ENCODE data around the gene PLB1.
A peak's percentile ranks its signal among the peaks of the same experiment; 100 is the strongest.

PLB1 gene

GRCh38 chr2:28615706-28616105 lies 119.8 kb downstream of the PLB1 start:
- Histone ChIP-seq H3K4me1 (ENCODE audit: control insufficient read depth, insufficient read depth, low read length, poor library complexity, severe bottlenecking) (peaks cover 23% of the 10 kb centered on the region), H3K4me3 (ENCODE audit: extremely low read depth, insufficient read depth, low read length, poor library complexity, severe bottlenecking) (no peak overlapping the region), H3K36me3 (ENCODE audit: control insufficient read depth, insufficient read depth, low read length) (no peaks in the 10 kb centered on the region), H3K9me3 (ENCODE audit: control insufficient read depth, low read length) (no peaks in the 10 kb centered on the region), H3K27ac (ENCODE audit: low read depth, low read length, severe bottlenecking) (no peak overlapping the region)
- WGBS, 2 experiments (ENCODE audit: insufficient coverage in 2 of 2) = 92 to 100% methylated on average over 3 to 5 of the region's 6 CpGs

DNA sequence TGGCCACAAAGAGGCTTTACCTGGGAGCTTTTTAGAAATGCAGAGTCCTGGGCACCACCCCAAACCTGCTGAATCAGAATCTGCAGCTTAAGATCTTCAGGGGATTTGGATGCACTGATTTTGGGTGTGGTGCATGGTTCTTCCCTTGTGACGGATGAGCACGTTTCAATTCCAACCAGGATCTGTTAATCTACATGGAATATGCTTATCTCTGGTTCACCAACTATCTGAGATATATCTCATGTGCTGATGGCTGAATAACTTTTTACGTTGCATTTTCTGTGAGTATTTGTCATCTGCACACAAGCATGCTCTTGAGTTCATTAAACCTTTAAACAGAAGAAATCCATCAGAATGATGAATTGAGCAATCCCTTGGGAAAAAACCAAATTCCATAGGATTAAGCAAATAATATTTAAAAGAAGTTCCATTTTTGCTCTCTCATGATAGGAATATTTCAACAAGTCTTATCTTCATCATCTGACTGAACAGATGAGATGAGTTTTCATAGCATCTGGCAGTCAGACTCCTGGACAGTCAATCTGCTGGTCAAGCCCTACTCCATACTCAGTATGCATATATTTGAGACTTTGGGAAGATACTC lies 120.6 kb downstream of the PLB1 start:
- Histone ChIP-seq H3K9me3 (ENCODE audit: control insufficient read depth, low read length) (no peaks in the 10 kb centered on the region), H3K4me1 (ENCODE audit: control insufficient read depth, insufficient read depth, low read length, poor library complexity, severe bottlenecking) (peaks cover 24% of the 10 kb centered on the region), H3K27ac (ENCODE audit: low read depth, low read length, severe bottlenecking) (no peak overlapping the region), H3K36me3 (ENCODE audit: control insufficient read depth, insufficient read depth, low read length) (no peaks in the 10 kb centered on the region), H3K4me3 (ENCODE audit: extremely low read depth, insufficient read depth, low read length, poor library complexity, severe bottlenecking) (no peak overlapping the region)
- WGBS, 2 experiments (ENCODE audit: insufficient coverage in 2 of 2) = 94 to 100% methylated on average over 2 of the region's 3 CpGs

DNA sequence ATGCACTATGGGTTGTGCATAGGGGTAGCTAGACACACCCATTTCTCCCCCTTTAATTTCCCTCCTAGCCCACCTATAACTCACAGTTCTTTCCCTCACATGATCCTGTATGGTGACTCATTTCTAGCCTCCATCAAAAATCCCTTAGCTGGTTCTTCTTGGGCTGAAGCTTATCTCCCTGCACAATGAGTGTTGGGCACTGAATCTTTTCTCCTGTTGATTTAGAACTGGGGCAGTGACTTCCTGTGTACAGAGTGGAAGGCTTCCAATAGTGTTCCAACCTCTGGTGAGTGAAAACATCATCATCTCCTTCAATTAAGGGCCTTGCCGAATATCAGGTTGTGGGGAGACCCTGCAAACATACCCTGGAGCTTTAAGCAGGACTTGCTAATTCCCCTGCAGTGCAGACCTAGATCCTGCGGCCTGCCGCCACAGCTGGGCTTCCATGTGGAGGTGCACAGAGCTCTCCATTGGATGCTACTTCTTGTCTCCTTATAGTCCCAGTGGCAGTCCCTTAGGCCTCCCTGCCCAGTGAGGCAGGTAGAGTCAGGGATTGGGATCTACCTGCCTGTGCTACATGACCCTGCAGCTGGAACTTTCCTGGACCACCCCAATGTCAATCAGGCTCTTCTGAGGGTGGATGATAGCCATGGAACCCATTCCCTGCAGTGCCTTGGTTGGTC lies 121.8 kb downstream of the PLB1 start:
- no peaks in the 10 kb centered on the region for H3K9me3 ChIP-seq (ENCODE audit: control insufficient read depth, low read length)
- no peak overlapping the region for H3K4me3 ChIP-seq (ENCODE audit: extremely low read depth, insufficient read depth, low read length, poor library complexity, severe bottlenecking)
- peaks cover 31% of the 10 kb centered on the region for H3K4me1 ChIP-seq (ENCODE audit: control insufficient read depth, insufficient read depth, low read length, poor library complexity, severe bottlenecking)
- no peak overlapping the region for H3K27ac ChIP-seq (ENCODE audit: low read depth, low read length, severe bottlenecking)
- WGBS, 2 experiments (ENCODE audit: insufficient coverage in 2 of 2) = 95 to 97% methylated on average over 3 of the region's 3 CpGs
- no peaks in the 10 kb centered on the region for H3K36me3 ChIP-seq (ENCODE audit: control insufficient read depth, insufficient read depth, low read length)

DNA sequence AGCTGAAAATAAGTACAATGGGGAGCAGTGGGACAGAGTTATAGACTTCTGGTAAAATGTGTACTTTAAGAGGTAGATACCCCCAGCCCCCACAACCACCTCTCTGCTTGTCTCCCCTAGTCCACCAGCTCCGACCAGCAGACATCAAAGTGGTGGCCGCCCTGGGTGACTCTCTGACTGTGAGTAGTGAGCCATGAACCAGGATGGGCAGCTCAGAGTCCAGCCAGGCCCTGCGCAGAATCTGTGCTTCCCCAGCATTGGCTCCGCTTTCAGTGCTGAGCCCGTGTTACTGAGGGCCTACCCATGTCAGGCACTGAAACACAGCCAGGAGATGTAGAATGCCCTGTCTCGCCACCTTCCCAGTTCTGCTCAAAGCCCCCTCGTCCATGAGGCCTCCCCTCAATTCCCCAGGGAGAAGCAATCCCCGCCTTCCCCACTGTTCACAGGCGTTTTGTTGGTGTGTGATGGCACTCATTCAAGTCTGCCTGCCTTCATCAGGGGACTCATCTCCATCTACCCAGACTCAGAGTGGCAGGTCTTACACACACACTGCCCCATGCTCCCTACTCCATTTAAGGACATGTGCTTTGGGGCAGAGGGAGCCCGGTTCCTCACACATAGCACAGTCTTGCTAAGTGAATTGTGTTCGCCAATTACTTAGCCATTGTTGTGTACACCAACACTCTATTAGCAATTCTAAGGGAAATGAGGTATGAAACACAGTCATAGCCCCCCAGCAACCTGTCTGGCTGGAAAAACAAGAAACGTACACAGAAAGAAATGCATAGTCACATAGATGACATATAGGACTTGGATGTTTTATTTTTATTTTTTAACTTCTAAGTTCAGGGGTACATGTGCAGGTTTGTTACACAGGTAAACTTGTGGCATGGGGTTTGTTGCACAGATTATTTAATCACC lies 122.6 kb downstream of the PLB1 start:
- Histone ChIP-seq H3K36me3 (ENCODE audit: control insufficient read depth, insufficient read depth, low read length) (no peaks in the 10 kb centered on the region), H3K4me3 (ENCODE audit: extremely low read depth, insufficient read depth, low read length, poor library complexity, severe bottlenecking) (no peak overlapping the region), H3K27ac (ENCODE audit: low read depth, low read length, severe bottlenecking) (no peak overlapping the region), H3K4me1 (ENCODE audit: control insufficient read depth, insufficient read depth, low read length, poor library complexity, severe bottlenecking) (peaks cover 25% of the 10 kb centered on the region), H3K9me3 (ENCODE audit: control insufficient read depth, low read length) (no peaks in the 10 kb centered on the region)
- 91% methylated on average over 6 to 11 of the region's 12 CpGs for WGBS, 2 experiments (ENCODE audit: insufficient coverage in 2 of 2)

GRCh38 chr2:28619213-28620196 lies 123.6 kb downstream of the PLB1 start:
- H3K27ac ChIP-seq (ENCODE audit: low read depth, low read length, severe bottlenecking) = no peak overlapping the region

DNA sequence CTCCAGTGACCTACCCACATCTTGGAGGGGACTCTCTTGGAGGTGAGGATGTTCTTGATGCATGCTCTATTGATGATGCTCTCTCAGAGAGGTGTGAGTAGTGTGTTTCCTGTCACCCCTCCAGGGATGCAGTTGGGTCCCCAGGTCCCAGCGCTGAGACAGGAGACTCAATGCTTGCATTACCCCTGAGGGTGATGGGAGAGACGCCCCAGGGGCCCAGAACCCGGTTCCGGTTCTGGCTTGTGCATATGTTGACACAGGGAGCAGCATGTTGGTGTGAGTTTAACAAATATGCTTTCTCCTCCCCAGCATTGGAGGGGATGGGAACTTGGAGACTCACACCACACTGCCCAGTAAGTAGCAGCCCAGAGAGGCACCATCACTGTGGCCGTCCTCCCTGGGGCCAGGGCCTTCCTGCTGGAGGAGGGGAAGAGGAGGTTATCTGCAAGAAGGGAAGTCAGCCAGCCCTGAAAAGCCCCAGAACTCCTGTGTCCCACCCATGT lies 124.5 kb downstream of the PLB1 start:
- H3K4me1 ChIP-seq (ENCODE audit: control insufficient read depth, insufficient read depth, low read length, poor library complexity, severe bottlenecking) = peaks cover 32% of the 10 kb centered on the region
- H3K4me3 ChIP-seq (ENCODE audit: extremely low read depth, insufficient read depth, low read length, poor library complexity, severe bottlenecking) = no peak overlapping the region
- H3K27ac ChIP-seq (ENCODE audit: low read depth, low read length, severe bottlenecking) = no peak overlapping the region
- 97 to 100% methylated on average over 4 of the region's 5 CpGs for WGBS, 2 experiments (ENCODE audit: insufficient coverage in 2 of 2)
- H3K9me3 ChIP-seq (ENCODE audit: control insufficient read depth, low read length) = no peaks in the 10 kb centered on the region
- H3K36me3 ChIP-seq (ENCODE audit: control insufficient read depth, insufficient read depth, low read length) = no peaks in the 10 kb centered on the region

More at GRCh38 chr2:28619213-28620196, 123.6 kb downstream of the PLB1 start:
- Histone ChIP-seq H3K9me3 (ENCODE audit: control insufficient read depth, low read length) (no peaks in the 10 kb centered on the region), H3K4me1 (ENCODE audit: control insufficient read depth, insufficient read depth, low read length, poor library complexity, severe bottlenecking) (peaks cover 25% of the 10 kb centered on the region), H3K4me3 (ENCODE audit: extremely low read depth, insufficient read depth, low read length, poor library complexity, severe bottlenecking) (no peak overlapping the region), H3K36me3 (ENCODE audit: control insufficient read depth, insufficient read depth, low read length) (no peaks in the 10 kb centered on the region)
- 94% methylated on average over 6 to 7 of the region's 10 CpGs for WGBS, 2 experiments (ENCODE audit: insufficient coverage in 2 of 2)

DNA sequence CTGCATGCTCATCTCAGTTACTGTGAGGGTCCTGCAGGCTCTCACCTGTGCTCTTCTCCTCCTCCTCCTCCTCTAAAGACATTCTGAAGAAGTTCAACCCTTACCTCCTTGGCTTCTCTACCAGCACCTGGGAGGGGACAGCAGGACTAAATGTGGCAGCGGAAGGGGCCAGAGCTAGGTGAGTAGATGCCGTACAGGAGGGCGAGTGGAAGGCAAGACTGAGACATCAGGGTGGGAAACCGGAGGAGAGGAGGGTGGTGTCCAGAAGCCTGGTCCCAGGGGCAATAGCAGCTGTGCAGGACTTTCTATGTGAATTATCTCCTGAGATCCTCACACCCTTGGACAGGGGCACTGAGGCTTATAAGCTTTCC lies 124.9 kb downstream of the PLB1 start:
- H3K4me3 ChIP-seq (ENCODE audit: extremely low read depth, insufficient read depth, low read length, poor library complexity, severe bottlenecking) = no peak overlapping the region
- 93 to 97% methylated on average over 3 to 4 of the region's 4 CpGs for WGBS, 2 experiments (ENCODE audit: insufficient coverage in 2 of 2)

GRCh38 chr2:28621172-28622100 lies 125.6 kb downstream of the PLB1 start:
- H3K9me3 ChIP-seq (ENCODE audit: control insufficient read depth, low read length) = no peaks in the 10 kb centered on the region
- no peaks in the 10 kb centered on the region for H3K36me3 ChIP-seq (ENCODE audit: control insufficient read depth, insufficient read depth, low read length)
- no peak overlapping the region for H3K4me3 ChIP-seq (ENCODE audit: extremely low read depth, insufficient read depth, low read length, poor library complexity, severe bottlenecking)
- WGBS, 2 experiments (ENCODE audit: insufficient coverage in 2 of 2) = 37 to 43% methylated on average over 11 to 12 of the region's 15 CpGs
- H3K4me1 ChIP-seq (ENCODE audit: control insufficient read depth, insufficient read depth, low read length, poor library complexity, severe bottlenecking) = peaks cover 36% of the 10 kb centered on the region
- H3K27ac ChIP-seq (ENCODE audit: low read depth, low read length, severe bottlenecking) = peak overlapping the region; percentile 96

More for the DNA sequence above, 124.9 kb downstream of the PLB1 start:
- peaks cover 36% of the 10 kb centered on the region for H3K4me1 ChIP-seq (ENCODE audit: control insufficient read depth, insufficient read depth, low read length, poor library complexity, severe bottlenecking)
- no peaks in the 10 kb centered on the region for H3K36me3 ChIP-seq (ENCODE audit: control insufficient read depth, insufficient read depth, low read length)
- no peaks in the 10 kb centered on the region for H3K9me3 ChIP-seq (ENCODE audit: control insufficient read depth, low read length)
- peak overlapping the region; percentile 96 for H3K27ac ChIP-seq (ENCODE audit: low read depth, low read length, severe bottlenecking)

GRCh38 chr2:28622101-28622499 lies 126.2 kb downstream of the PLB1 start:
- WGBS, 2 experiments (ENCODE audit: insufficient coverage in 2 of 2) = 100% methylated on average over 1 of the region's 2 CpGs; no CpG with 5 or more reads in 1 of the 2 experiments
- H3K4me1 ChIP-seq (ENCODE audit: control insufficient read depth, insufficient read depth, low read length, poor library complexity, severe bottlenecking) = peaks cover 36% of the 10 kb centered on the region

More at GRCh38 chr2:28622101-28622499, 126.2 kb downstream of the PLB1 start:
- H3K9me3 ChIP-seq (ENCODE audit: control insufficient read depth, low read length) = no peaks in the 10 kb centered on the region
- H3K36me3 ChIP-seq (ENCODE audit: control insufficient read depth, insufficient read depth, low read length) = no peaks in the 10 kb centered on the region
- H3K4me3 ChIP-seq (ENCODE audit: extremely low read depth, insufficient read depth, low read length, poor library complexity, severe bottlenecking) = no peak overlapping the region
- peak overlapping the region; percentile 96 for H3K27ac ChIP-seq (ENCODE audit: low read depth, low read length, severe bottlenecking)

All from mesodermal cell (in vitro differentiated cells).